ENCODE data around the gene PPP1R1C. TPM values are rescaled to one million over a fixed set of nuclear protein-coding genes. Genes with fewer than 3 reads are reported as not detected.

The PPP1R1C gene
- total and polyA plus RNA-seq, 2 donors from 2014 or later = 2.5 TPM

DNA sequence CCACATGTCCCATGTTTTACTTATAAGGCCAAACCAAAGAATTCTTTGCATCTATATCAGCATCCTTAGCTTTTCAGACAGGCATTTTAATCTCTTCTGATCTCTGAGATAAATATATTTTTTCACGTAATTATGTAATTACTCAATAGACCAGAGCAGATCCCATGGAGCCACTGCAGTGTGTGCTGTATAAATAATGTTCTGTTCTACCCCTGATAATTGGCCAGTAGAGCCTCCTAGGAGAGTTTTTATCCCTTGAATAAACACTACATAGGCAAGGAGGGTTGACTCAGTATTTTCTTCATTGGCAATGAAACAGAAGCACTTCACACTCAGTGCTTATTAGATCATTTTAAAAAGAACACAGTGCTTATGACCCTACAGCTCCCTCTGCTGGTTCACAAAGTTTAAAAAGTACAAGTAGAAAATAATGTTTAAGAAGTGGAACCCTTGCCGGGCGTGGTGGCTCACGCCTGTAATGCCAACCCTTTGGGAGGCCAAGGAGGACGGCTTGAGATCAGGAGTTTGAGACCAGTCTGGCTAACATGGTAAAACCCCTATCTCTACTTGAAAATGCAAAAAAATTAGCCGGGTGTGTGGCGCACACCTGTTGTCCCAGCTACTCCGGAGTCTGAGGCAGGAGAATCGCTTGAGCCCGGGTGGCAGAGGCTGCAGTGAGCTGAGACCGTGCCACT is 91.9 kb downstream of the PPP1R1C start:
- H3K27me3 ChIP-seq (ENCODE audit: control insufficient read depth, insufficient read depth, low read length) = no peaks in the 10 kb centered on the region
- intact Hi-C loops (cut with DNase I) = loop anchor here (10.0 kb wide), 1 partner anchor 333 kb away; no protein-coding TSS in a partner anchor
- no peaks in the 10 kb centered on the region for H3K36me3 ChIP-seq (ENCODE audit: control insufficient read depth in 2 of 3, insufficient read depth in 3 of 3, low read length in 3 of 3)
- DNase-seq = peak in 4 of 5 donors; percentile 22 to 92 (median 60)
- TF ChIP-seq, protein P1, sequence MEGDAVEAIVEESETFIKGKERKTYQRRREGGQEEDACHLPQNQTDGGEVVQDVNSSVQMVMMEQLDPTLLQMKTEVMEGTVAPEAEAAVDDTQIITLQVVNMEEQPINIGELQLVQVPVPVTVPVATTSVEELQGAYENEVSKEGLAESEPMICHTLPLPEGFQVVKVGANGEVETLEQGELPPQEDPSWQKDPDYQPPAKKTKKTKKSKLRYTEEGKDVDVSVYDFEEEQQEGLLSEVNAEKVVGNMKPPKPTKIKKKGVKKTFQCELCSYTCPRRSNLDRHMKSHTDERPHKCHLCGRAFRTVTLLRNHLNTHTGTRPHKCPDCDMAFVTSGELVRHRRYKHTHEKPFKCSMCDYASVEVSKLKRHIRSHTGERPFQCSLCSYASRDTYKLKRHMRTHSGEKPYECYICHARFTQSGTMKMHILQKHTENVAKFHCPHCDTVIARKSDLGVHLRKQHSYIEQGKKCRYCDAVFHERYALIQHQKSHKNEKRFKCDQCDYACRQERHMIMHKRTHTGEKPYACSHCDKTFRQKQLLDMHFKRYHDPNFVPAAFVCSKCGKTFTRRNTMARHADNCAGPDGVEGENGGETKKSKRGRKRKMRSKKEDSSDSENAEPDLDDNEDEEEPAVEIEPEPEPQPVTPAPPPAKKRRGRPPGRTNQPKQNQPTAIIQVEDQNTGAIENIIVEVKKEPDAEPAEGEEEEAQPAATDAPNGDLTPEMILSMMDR (IDR thresholded peaks at IDR 0.05; ENCODE audit: borderline replicate concordance, extremely low read depth, insufficient read depth) = peak; percentile 55
- peaks cover 0 to 2% (median 0%) of the 10 kb centered on the region in 3 donors for H3K4me1 ChIP-seq (ENCODE audit: control insufficient read depth in 2 of 3, insufficient read depth in 2 of 3, low read depth in 1 of 3, low read length in 3 of 3)
- no peak overlapping the region for H3K9ac ChIP-seq (ENCODE audit: low read length in 3 of 3)
- H3K4me3 ChIP-seq (ENCODE audit: low read length in 3 of 3) = no peak overlapping the region
- FAIRE-seq = peak; percentile 13
- H3K9me3 ChIP-seq (ENCODE audit: control insufficient read depth in 2 of 3, insufficient read depth in 1 of 3, low read length in 3 of 3) = no peaks in the 10 kb centered on the region
- H3K27ac ChIP-seq (ENCODE audit: low read depth in 2 of 2, low read length in 2 of 2) = no peak overlapping the region

DNA sequence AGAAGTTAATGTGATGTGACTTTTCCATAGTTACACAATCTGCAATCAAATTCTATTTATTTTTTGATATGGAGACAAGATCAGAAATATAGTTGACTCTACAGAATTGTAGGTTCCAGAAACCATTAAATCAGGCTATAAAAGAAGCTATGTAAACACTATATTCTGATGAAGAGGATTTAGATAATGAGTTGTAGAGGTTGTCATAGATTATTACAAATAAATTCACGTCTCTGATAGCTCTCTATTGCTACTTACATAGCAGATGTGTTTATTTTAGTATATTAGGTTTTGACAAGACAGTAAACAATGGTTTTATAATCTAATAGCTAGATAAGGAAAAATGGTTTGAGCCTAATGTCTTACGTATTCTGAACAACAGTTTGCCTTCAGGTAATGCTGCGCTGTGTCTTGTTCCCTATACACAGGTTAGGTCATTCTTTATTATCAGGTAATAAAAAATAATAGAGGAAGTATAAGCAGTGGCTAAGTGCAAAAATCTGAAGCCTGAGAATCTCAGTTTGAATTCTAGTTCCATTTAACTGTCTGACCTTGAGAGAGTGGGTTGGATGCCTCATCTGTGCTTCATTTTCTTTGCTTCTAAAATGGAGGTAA is 93.4 kb downstream of the PPP1R1C start:
- intact Hi-C loops (cut with DNase I) = loop anchor here (10.0 kb wide), 1 partner anchor 334 kb away; no protein-coding TSS in a partner anchor
- DNase-seq (no peak), FAIRE-seq (no peak)

DNA sequence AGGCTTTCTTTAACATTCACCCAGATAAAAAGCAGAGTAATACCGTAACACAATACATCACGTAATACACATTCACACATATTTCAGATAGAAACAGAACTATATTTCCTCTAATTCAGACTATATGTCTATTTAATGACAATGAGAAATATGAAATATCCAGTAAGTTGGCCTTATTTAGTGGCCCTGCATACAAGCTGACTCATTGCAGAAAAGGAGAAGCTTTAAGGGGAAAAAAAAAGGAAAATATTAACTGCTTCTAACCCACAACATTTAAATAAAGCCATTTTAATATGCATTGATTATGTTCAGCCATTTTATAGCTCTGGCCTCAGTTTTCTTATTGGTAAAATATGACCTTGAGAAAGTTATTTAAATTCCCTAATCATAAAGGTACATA is 94.8 kb downstream of the PPP1R1C start:
- intact Hi-C loops (cut with DNase I) = no loop called here
- DNase-seq = no peak
- Histone ChIP-seq H3K27me3 (ENCODE audit: control insufficient read depth, insufficient read depth, low read length) (no peaks in the 10 kb centered on the region), H3K4me3 (ENCODE audit: low read length in 3 of 3) (no peak overlapping the region), H3K27ac (ENCODE audit: low read depth in 2 of 2, low read length in 2 of 2) (no peak overlapping the region), H3K36me3 (ENCODE audit: control insufficient read depth in 2 of 3, insufficient read depth in 3 of 3, low read length in 3 of 3) (no peaks in the 10 kb centered on the region), H3K9ac (ENCODE audit: low read length in 3 of 3) (no peak overlapping the region), H3K9me3 (ENCODE audit: control insufficient read depth in 2 of 3, insufficient read depth in 1 of 3, low read length in 3 of 3) (no peaks in the 10 kb centered on the region), H3K4me1 (ENCODE audit: control insufficient read depth in 2 of 3, insufficient read depth in 2 of 3, low read depth in 1 of 3, low read length in 3 of 3) (peaks cover 0 to 2% (median 0%) of the 10 kb centered on the region in 3 donors)
- TF ChIP-seq, protein P1 (IDR thresholded peaks at IDR 0.05; ENCODE audit: borderline replicate concordance, extremely low read depth, insufficient read depth) = no peak
- FAIRE-seq = no peak

More for the DNA sequence above, 93.4 kb downstream of the PPP1R1C start:
- Histone ChIP-seq H3K9ac (ENCODE audit: low read length in 3 of 3) (no peak overlapping the region), H3K4me3 (ENCODE audit: low read length in 3 of 3) (no peak overlapping the region), H3K4me1 (ENCODE audit: control insufficient read depth in 2 of 3, insufficient read depth in 2 of 3, low read depth in 1 of 3, low read length in 3 of 3) (peaks cover 0 to 2% (median 0%) of the 10 kb centered on the region in 3 donors), H3K9me3 (ENCODE audit: control insufficient read depth in 2 of 3, insufficient read depth in 1 of 3, low read length in 3 of 3) (no peaks in the 10 kb centered on the region), H3K27ac (ENCODE audit: low read depth in 2 of 2, low read length in 2 of 2) (no peak overlapping the region), H3K36me3 (ENCODE audit: control insufficient read depth in 2 of 3, insufficient read depth in 3 of 3, low read length in 3 of 3) (no peaks in the 10 kb centered on the region), H3K27me3 (ENCODE audit: control insufficient read depth, insufficient read depth, low read length) (no peaks in the 10 kb centered on the region)
- TF ChIP-seq, protein P1 (IDR thresholded peaks at IDR 0.05; ENCODE audit: borderline replicate concordance, extremely low read depth, insufficient read depth) = no peak

All from kidney (tissue), 14 donors.